CD4-positive, alpha-beta T cell treated with Interleukin-21 for 1 hour (primary cell): ENCODE results near the gene BIRC7.

Experiments used
- DNase-seq: peaks from one replicate; pipeline ENCODE4 v3.0.0-alpha.2; 2020

The BIRC7 gene

GRCh38 chr20:63226042-63226943 is 9.4 kb upstream of the BIRC7 start:
- DNase-seq, result no peak

- DNase-seq, result no peak
These were observed 8.4 kb upstream of the BIRC7 start for GRCh38 chr20:63227260-63227659.

DNA sequence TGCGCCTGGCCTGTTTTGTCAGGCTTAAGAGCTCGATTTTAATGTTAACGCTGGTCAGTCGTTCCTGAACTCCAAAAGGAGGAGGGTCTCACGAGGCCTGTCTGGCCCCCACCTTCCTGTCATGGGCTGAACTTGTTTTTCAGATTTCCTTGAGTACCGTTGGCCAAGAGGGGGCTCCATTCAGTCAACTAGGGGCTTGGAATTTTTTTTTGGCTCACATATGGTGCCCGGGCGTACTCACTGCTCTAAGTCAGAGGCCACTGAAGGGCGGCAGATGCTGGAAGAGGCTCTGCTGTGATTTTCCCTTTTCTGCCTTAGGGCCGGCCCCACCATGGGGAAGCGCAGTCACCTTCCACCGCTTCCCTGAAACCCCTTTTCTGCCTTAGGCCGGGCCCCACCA is 6.9 kb upstream of the BIRC7 start:
- no peak for DNase-seq

DNA sequence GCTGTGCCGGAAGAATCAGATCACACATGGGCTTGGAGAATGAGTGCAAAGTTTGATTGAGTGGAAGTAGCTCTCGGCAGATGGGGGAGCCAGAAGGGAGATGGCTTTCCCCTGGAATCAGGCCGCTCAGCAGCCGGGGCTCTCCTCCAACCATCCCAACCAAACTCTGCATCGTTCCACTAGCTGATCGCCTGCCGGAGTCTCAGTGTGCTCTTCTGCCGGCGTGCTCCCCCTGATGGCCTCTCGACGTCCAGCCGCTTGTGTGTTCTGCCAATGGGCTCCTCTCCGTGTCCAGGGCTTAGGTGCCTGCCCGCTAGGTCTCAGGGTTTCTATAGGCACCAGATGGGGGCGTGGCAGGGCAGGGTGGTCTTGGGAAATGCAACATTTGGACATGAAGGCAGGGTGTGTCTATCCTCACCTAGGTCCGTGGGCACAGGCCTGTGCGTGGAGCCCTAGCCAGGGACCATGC is 4.9 kb upstream of the BIRC7 start:
- DNase-seq, result no peak

GRCh38 chr20:63232235-63233060 is 3.3 kb upstream of the BIRC7 start:
- DNase-seq, result no peak

DNA sequence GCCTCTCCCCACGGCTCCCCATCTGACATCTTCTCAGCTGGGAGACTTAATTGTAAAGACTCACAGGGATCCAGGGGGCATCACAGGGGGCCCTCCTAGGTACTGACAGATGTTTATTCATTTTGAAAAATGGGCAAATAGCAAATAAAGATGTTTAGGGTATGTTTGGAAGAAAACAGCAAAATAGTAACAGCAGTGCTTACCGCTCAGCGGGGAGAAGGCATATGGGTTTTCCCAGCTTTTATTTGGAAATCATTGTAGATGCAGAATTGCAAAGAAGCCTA is 2.7 kb upstream of the BIRC7 start:
- DNase-seq, result no peak

- DNase-seq, result no peak
These were observed 1.8 kb upstream of the BIRC7 start for GRCh38 chr20:63233924-63234323.

GRCh38 chr20:63234693-63235398 is 859 bp upstream of the BIRC7 start:
- DNase-seq, result peak; percentile 25

DNA sequence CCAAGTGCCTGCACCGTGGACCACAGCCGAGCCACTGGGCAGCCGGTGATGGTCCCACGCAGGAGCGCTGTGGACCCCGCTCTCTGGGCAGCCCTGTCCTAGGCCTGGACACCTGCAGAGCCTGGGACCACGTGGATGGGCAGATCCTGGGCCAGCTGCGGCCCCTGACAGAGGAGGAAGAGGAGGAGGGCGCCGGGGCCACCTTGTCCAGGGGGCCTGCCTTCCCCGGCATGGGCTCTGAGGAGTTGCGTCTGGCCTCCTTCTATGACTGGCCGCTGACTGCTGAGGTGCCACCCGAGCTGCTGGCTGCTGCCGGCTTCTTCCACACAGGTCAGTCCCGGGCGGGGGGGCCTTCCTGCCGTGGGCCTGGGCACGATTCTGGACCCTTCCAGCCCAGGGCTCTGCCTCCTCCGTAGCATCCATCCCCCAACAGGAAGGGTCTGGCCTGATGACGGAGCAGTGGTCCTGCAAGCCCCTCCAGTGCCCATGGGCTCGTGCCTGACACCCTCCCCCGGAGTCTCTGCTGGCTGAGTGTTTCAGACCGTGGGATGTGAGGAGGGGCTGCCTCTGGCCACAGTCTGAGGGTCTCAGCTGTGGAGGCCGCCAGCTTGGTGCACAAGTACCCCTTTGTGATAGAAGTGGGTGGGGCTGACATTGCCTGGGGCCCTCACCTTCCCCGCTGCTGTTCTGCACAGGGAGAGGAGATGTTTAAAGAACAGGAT is 572 bp downstream of the BIRC7 start:
- DNase-seq, result no peak

GRCh38 chr20:63238031-63238430 is 2.3 kb downstream of the BIRC7 start:
- DNase-seq, result no peak

GRCh38 chr20:63238514-63239125 is 2.9 kb downstream of the BIRC7 start:
- DNase-seq, result no peak

- DNase-seq, result no peak
These were observed 3.7 kb downstream of the BIRC7 start for GRCh38 chr20:63239431-63239830.

DNA sequence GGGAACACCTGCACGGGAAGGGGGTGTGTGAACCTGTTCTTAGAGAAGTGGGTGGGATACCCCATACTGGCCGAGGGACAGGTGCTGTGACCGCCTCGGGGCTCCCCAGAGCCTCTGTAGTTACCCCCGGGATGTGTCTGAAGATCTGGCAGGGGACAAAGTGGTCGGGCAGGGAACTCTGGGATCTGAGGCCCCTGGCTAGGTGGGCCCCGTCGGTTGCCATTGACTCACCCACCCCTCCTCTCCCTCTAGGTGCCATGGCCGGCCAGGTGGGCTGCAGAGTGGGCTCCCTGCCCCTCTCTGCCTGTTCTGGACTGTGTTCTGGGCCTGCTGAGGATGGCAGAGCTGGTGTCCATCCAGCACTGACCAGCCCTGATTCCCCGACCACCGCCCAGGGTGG is 4.3 kb downstream of the BIRC7 start:
- DNase-seq, result no peak

DNA sequence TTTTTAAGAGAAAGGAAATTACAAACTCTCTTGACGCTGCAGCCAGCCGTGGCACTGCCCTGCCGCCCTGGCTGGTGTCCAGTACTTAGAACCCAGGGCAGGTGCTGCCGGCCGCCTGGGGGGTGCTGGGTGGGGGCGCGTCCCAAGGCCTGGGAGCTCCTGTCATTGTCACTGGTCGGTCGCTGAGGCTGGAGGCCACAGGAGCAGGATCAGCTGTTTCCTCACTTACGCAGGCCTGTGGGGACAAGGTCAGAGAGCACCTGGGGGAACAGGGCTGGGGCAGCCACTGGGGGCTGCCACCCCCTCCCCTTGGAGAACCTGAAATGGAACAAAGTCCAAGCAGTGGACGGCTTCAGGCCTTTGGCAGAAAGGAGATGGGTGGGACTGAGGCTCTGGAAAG is 5.6 kb downstream of the BIRC7 start:
- DNase-seq, result no peak

GRCh38 chr20:63242736-63243135 is 7.0 kb downstream of the BIRC7 start:
- no peak for DNase-seq

- DNase-seq, result no peak
These were observed 8.0 kb downstream of the BIRC7 start for GRCh38 chr20:63243604-63244247.

DNA sequence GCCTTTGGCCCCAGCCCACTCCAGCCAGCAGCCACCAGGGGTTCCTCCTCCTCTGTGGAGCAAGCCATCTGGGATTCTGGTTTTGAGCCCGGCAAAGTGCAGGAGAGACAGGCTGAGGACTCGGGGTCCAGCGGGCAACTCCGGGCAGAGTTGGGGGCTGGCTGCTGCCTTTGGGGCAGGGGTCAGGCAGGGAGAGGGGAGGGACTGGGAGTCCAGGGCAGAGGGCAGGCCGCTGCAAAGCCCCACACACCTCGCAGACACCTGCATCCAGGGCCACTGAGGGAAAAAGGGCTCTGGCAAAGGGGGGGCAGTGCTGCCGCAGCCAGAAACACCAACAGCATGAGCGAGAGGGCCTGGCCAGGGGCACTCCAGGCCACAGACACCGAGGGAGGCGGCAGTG is 8.8 kb downstream of the BIRC7 start:
- no peak for DNase-seq

- DNase-seq, result no peak
These were observed 11.0 kb downstream of the BIRC7 start for GRCh38 chr20:63246490-63247288.

- no peak for DNase-seq
These were observed 12.0 kb downstream of the BIRC7 start for GRCh38 chr20:63247671-63248228.

DNA sequence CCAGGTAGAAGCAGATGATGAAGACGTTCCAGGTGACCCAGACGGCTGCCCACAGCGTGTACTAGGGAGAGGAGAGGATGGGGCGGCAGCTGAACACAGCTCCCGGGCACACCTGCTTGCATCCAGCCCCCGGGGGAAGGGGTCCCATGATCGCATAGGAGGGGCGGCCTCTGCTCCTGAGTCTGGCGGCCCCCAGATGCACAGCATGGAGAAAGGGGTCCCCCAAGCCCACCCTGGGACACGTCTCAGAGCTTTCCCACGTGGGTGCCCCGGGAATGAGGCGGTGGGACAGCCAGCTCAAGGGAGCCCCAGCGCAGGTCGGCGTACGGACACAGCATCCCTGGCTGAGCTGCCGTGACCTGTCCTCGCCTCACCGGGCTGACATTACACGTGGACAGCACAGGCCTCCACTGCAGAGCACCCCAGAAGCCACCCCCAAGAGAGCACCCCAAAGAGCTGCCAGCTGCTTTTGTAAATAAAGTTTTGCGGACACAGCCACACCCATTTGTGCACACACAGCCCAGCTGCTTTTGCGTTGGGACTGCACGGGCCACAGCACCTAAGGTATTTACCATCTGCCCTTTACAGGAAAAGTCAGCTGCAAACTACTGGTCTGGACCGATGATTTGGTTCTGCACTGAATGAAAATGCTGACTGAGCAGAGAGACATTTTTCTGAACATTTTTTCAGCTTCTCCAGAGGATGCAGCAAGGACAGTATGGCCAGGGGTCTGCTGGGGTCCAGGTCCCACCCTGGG is 13.3 kb downstream of the BIRC7 start:
- DNase-seq, result no peak
